ENCODE results near the gene IQUB.

- TF ChIP-seq, protein P1, sequence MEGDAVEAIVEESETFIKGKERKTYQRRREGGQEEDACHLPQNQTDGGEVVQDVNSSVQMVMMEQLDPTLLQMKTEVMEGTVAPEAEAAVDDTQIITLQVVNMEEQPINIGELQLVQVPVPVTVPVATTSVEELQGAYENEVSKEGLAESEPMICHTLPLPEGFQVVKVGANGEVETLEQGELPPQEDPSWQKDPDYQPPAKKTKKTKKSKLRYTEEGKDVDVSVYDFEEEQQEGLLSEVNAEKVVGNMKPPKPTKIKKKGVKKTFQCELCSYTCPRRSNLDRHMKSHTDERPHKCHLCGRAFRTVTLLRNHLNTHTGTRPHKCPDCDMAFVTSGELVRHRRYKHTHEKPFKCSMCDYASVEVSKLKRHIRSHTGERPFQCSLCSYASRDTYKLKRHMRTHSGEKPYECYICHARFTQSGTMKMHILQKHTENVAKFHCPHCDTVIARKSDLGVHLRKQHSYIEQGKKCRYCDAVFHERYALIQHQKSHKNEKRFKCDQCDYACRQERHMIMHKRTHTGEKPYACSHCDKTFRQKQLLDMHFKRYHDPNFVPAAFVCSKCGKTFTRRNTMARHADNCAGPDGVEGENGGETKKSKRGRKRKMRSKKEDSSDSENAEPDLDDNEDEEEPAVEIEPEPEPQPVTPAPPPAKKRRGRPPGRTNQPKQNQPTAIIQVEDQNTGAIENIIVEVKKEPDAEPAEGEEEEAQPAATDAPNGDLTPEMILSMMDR (IDR thresholded peaks at IDR 0.05) = no peak
- no peak for TF ChIP-seq EP300 (IDR thresholded peaks at IDR 0.05)
Measured at GRCh38 chr7:123528265-123528664, 6.1 kb downstream of the IQUB start.
